Measurements from ENCODE around the gene WNT8A. TPM values are rescaled to one million over a fixed set of nuclear protein-coding genes. Genes with fewer than 3 reads are reported as not detected.
"Not testable (repeated sequence)": the region's sequence is repeated elsewhere in the genome, so short reads cannot be mapped to it uniquely, and the experiment has no call there.

Gene WNT8A
- not detected in 2 replicates for total RNA-seq
- long read RNA-seq: 0 reads

GRCh38 chr5:138083702-138084101 lies at the start of gene WNT8A:
WNT8A (plus strand) TSS chr5:138084033; CDS start chr5:138084128, 95 bp downstream.
- Mint-ChIP-seq H3K4me1 (ENCODE audit: unreplicated experiment) (no peaks in the 10 kb centered on the region), H3K36me3 (ENCODE audit: unreplicated experiment) (no peaks in the 10 kb centered on the region), H3K27me3 (ENCODE audit: unreplicated experiment) (peaks cover 7% of the 10 kb centered on the region), H3K9me3 (ENCODE audit: unreplicated experiment) (no peaks in the 10 kb centered on the region), H3K27ac (ENCODE audit: unreplicated experiment) (no peak within 1 kb of the TSS), H3K4me3 (ENCODE audit: unreplicated experiment) (no peak within 1 kb of the TSS)
- no peak for TF ChIP-seq CTCF (IDR thresholded peaks at IDR 0.05)
- DNase-seq (ENCODE audit: extremely low spot score, unreplicated experiment): no peak

- Mint-ChIP-seq H3K4me3 (ENCODE audit: unreplicated experiment) (no peak overlapping the region), H3K27ac (ENCODE audit: unreplicated experiment) (peak overlapping the region; percentile 43)
These were observed 48.0 kb upstream of the WNT8A start for GRCh38 chr5:138035605-138036537.

GRCh38 chr5:138037271-138037670 lies 46.6 kb upstream of the WNT8A start:
- H3K4me3 Mint-ChIP-seq (ENCODE audit: unreplicated experiment): no peak overlapping the region
- no peak overlapping the region for H3K27ac Mint-ChIP-seq (ENCODE audit: unreplicated experiment)
- H3K4me1 Mint-ChIP-seq (ENCODE audit: unreplicated experiment): peaks cover 16% of the 10 kb centered on the region
- H3K9me3 Mint-ChIP-seq (ENCODE audit: unreplicated experiment): no peaks in the 10 kb centered on the region
- H3K36me3 Mint-ChIP-seq (ENCODE audit: unreplicated experiment): no peaks in the 10 kb centered on the region
- no peak for DNase-seq (ENCODE audit: extremely low spot score, unreplicated experiment)
- peaks cover 2% of the 10 kb centered on the region for H3K27me3 Mint-ChIP-seq (ENCODE audit: unreplicated experiment)
- no peak for TF ChIP-seq CTCF (IDR thresholded peaks at IDR 0.05)

More at GRCh38 chr5:138035605-138036537, 48.0 kb upstream of the WNT8A start:
- H3K4me1 Mint-ChIP-seq (ENCODE audit: unreplicated experiment): peaks cover 30% of the 10 kb centered on the region
- H3K9me3 Mint-ChIP-seq (ENCODE audit: unreplicated experiment): no peaks in the 10 kb centered on the region
- H3K36me3 Mint-ChIP-seq (ENCODE audit: unreplicated experiment): peaks cover 1% of the 10 kb centered on the region
- H3K27me3 Mint-ChIP-seq (ENCODE audit: unreplicated experiment): no peaks in the 10 kb centered on the region
- DNase-seq (ENCODE audit: extremely low spot score, unreplicated experiment): no peak
- peak; percentile 85 for TF ChIP-seq CTCF (IDR thresholded peaks at IDR 0.05)

- Mint-ChIP-seq H3K4me1 (ENCODE audit: unreplicated experiment) (peaks cover 15% of the 10 kb centered on the region), H3K4me3 (ENCODE audit: unreplicated experiment) (no peak overlapping the region), H3K36me3 (ENCODE audit: unreplicated experiment) (no peaks in the 10 kb centered on the region), H3K27me3 (ENCODE audit: unreplicated experiment) (peaks cover 2% of the 10 kb centered on the region), H3K27ac (ENCODE audit: unreplicated experiment) (no peak overlapping the region), H3K9me3 (ENCODE audit: unreplicated experiment) (no peaks in the 10 kb centered on the region)
- no peak for TF ChIP-seq CTCF (IDR thresholded peaks at IDR 0.05)
- no peak for DNase-seq (ENCODE audit: extremely low spot score, unreplicated experiment)
These were observed 45.8 kb upstream of the WNT8A start for GRCh38 chr5:138037907-138038633.

GRCh38 chr5:138038826-138039225 lies 45.0 kb upstream of the WNT8A start:
- no peaks in the 10 kb centered on the region for H3K9me3 Mint-ChIP-seq (ENCODE audit: unreplicated experiment)
- H3K36me3 Mint-ChIP-seq (ENCODE audit: unreplicated experiment): no peaks in the 10 kb centered on the region
- H3K27ac Mint-ChIP-seq (ENCODE audit: unreplicated experiment): no peak overlapping the region
- no peak for TF ChIP-seq CTCF (IDR thresholded peaks at IDR 0.05)
- no peak for DNase-seq (ENCODE audit: extremely low spot score, unreplicated experiment)
- H3K27me3 Mint-ChIP-seq (ENCODE audit: unreplicated experiment): peaks cover 2% of the 10 kb centered on the region
- H3K4me3 Mint-ChIP-seq (ENCODE audit: unreplicated experiment): no peak overlapping the region
- peaks cover 8% of the 10 kb centered on the region for H3K4me1 Mint-ChIP-seq (ENCODE audit: unreplicated experiment)

- not testable (repeated sequence) for DNase-seq (ENCODE audit: extremely low spot score, unreplicated experiment); H3K4me1 Mint-ChIP-seq (ENCODE audit: unreplicated experiment); H3K27ac Mint-ChIP-seq (ENCODE audit: unreplicated experiment); H3K36me3 Mint-ChIP-seq (ENCODE audit: unreplicated experiment); H3K27me3 Mint-ChIP-seq (ENCODE audit: unreplicated experiment); H3K4me3 Mint-ChIP-seq (ENCODE audit: unreplicated experiment); H3K9me3 Mint-ChIP-seq (ENCODE audit: unreplicated experiment)
These were observed 38.5 kb upstream of the WNT8A start for GRCh38 chr5:138045283-138045682.
